Measurements from ENCODE around the gene TECPR2.

TECPR2 gene

GRCh38 chr14:102445641-102446040, 82.9 kb downstream of the TECPR2 start:
- no peak for TF ChIP-seq CTCF (IDR thresholded peaks at IDR 0.05)
- H3K4me1 ChIP-seq = no peaks in the 10 kb centered on the region
- intact Hi-C loops (cut with DNase I; ENCODE audit: low total_unique reads) = no loop called here
- H3K4me3 ChIP-seq = no peak overlapping the region
- H3K9me3 ChIP-seq = no peaks in the 10 kb centered on the region
- H3K36me3 ChIP-seq = peaks cover 65 to 100% (median 94%) of the 10 kb centered on the region in 3 donors
- H3K27ac ChIP-seq = no peak overlapping the region
- H3K27me3 ChIP-seq = no peaks in the 10 kb centered on the region
- DNase-seq = no peak

GRCh38 chr14:102450206-102451063, 87.7 kb downstream of the TECPR2 start:
- no peaks in the 10 kb centered on the region for H3K27me3 ChIP-seq
- H3K9me3 ChIP-seq = no peaks in the 10 kb centered on the region
- TF ChIP-seq CTCF (IDR thresholded peaks at IDR 0.05) = no peak
- no peak overlapping the region for H3K27ac ChIP-seq
- H3K36me3 ChIP-seq = peaks cover 64 to 100% (median 94%) of the 10 kb centered on the region in 3 donors
- intact Hi-C loops (cut with DNase I; ENCODE audit: low total_unique reads) = no loop called here
- DNase-seq = no peak
- H3K4me1 ChIP-seq = no peaks in the 10 kb centered on the region
- no peak overlapping the region for H3K4me3 ChIP-seq

GRCh38 chr14:102451064-102451352, 88.3 kb downstream of the TECPR2 start:
- Histone ChIP-seq H3K36me3 (peaks cover 60 to 100% (median 91%) of the 10 kb centered on the region in 3 donors), H3K9me3 (no peaks in the 10 kb centered on the region), H3K27ac (no peak overlapping the region), H3K4me3 (no peak overlapping the region), H3K4me1 (no peaks in the 10 kb centered on the region), H3K27me3 (no peaks in the 10 kb centered on the region)
- intact Hi-C loops (cut with DNase I; ENCODE audit: low total_unique reads) = no loop called here
- no peak for TF ChIP-seq CTCF (IDR thresholded peaks at IDR 0.05)
- DNase-seq = no peak

GRCh38 chr14:102452302-102452701, 89.6 kb downstream of the TECPR2 start:
- Histone ChIP-seq H3K4me1 (no peaks in the 10 kb centered on the region), H3K4me3 (no peak overlapping the region), H3K36me3 (peaks cover 59 to 100% (median 83%) of the 10 kb centered on the region in 3 donors), H3K27me3 (no peaks in the 10 kb centered on the region), H3K9me3 (no peaks in the 10 kb centered on the region), H3K27ac (no peak overlapping the region)
- intact Hi-C loops (cut with DNase I; ENCODE audit: low total_unique reads) = no loop called here
- no peak for TF ChIP-seq CTCF (IDR thresholded peaks at IDR 0.05)
- DNase-seq = no peak

GRCh38 chr14:102454711-102455110, 92.0 kb downstream of the TECPR2 start:
- Histone ChIP-seq H3K27ac (no peak overlapping the region), H3K4me1 (no peaks in the 10 kb centered on the region), H3K27me3 (no peaks in the 10 kb centered on the region), H3K4me3 (no peak overlapping the region), H3K36me3 (peaks cover 50 to 99% (median 71%) of the 10 kb centered on the region in 3 donors), H3K9me3 (no peaks in the 10 kb centered on the region)
- no peak for TF ChIP-seq CTCF (IDR thresholded peaks at IDR 0.05)
- no peak for DNase-seq
- intact Hi-C loops (cut with DNase I; ENCODE audit: low total_unique reads) = no loop called here
